NCI-H2196 (cell line): ENCODE results near the gene ZBBX.

Source experiments
- DNase-seq: peaks from one replicate; lab custom pipeline; 2025; ENCODE audit not compliant: unreplicated experiment; lab: John Stamatoyannopoulos, UW

Gene ZBBX

GRCh38 chr3:167306319-167306718, 73.8 kb downstream of the ZBBX start:
- no peak for DNase-seq

- no peak for DNase-seq
Observed at GRCh38 chr3:167305340-167305890, 74.7 kb downstream of the ZBBX start.

DNA sequence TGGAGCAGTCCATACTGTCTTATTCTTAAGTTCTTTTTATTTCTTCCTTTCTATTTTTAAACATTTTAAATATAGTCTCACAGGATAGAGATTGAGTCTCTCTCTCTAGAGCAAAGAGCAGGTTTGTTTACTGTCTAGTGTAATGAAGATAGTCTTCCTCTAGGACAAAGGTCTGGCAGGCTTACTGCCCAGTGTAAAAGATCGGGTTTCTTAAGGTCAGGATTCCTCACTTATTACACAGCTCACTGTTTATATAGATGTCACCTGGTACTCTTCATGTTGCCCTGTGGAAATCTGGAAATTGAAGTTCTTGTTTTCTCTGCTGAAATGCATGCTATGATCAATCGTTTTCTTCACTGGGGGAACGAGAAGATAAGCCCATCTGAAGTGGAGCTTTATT, 76.0 kb downstream of the ZBBX start:
- peak; percentile 16 for DNase-seq

- DNase-seq = no peak
Observed at GRCh38 chr3:167302678-167303077, 77.4 kb downstream of the ZBBX start.

- DNase-seq = no peak
Observed at GRCh38 chr3:167300207-167300606, 79.9 kb downstream of the ZBBX start.

- no peak for DNase-seq
Observed at GRCh38 chr3:167289435-167289834, 90.7 kb downstream of the ZBBX start.

DNA sequence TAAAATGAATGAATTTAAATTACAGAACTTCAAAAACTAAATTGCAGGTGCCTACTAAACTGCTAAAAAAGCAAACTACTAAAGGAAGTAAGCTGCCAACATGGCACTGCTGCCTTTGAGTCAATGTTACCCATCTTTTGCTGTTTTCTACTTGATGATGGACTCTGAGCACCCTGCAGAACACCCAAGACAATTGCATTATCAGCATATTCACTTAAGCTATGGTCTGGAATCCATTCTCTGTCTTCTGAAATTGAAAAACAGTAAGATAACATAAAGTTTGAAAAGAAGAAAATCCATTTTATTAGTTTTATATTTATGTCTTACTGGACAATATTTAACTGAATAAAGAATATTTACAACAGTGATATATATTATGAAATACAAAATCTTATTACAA, 91.4 kb downstream of the ZBBX start:
- no peak for DNase-seq

- DNase-seq = no peak
Observed at GRCh38 chr3:167287308-167287707, 92.8 kb downstream of the ZBBX start.

DNA sequence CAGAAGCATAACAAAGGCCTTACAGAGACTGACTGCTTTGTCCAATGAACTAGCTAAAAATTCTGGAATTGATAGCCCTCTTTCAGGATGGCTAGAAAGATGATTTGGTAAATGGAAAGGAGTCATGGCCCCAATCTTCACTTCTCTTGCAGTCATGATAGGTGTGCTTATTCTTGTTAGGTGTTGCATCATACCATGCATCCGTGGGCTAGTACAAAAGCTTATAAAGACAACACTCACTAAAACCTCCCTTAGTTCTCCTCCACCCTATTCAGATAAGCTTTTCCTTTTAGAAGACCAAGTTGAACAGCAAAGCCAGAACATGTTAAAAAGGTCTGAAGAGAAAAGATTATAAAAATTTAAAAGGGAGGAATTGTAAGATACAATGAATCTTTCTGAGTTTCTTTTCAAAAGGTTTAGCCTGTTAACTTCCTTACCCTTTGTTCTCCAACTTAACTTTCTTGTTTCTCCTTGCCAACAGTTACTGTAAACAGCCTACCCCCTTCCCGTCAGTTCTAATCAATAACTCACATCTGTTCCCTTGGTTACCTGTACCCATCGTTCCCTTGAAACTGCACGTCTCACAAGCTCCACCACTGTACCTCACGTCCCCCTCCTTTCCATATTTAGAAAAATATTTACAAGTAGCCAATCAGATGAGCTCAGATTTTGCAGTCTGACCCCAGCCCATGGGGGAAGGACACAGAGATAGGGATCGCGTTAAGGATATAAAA, 105.8 kb downstream of the ZBBX start:
- no peak for DNase-seq

DNA sequence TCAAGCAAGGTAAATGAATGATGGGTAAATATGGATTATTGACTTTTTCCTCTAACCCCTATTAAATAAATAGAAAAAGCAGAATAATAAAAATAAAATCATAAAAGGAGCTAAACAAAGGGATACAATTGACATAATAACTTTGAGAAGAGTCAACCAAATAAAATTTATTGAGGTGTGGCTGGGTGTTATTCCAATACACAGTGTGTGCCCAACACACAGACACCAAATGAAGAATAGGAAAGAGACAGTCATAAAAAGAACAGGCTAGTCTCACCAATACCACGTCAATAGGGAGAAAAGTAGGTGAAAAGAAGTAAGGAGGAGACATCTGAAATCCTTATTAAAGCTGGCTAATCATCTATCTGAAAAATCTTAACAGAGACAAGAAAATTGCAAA, 127.1 kb downstream of the ZBBX start:
- no peak for DNase-seq

GRCh38 chr3:167251678-167252077, 128.4 kb downstream of the ZBBX start:
- no peak for DNase-seq

DNA sequence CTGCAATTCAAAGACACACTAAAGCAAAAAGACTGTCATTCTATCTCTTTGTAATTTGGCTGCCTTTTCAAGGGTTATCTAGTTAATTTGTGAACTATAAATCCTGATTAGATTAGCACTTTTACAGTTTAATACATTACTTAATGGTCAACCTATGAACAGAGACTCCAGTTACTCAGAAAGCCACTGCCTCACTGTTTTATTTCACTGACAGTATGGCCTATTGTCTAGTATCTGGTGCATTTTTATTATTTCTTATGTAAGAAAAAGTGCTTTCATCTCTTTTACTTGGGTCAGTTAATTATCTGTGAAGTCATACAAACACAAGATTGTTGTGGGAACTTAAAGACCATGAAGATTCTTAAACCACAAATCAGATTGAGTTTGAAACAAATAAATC, 133.8 kb downstream of the ZBBX start:
- DNase-seq = no peak

GRCh38 chr3:167241048-167241845, 138.8 kb downstream of the ZBBX start:
- no peak for DNase-seq

DNA sequence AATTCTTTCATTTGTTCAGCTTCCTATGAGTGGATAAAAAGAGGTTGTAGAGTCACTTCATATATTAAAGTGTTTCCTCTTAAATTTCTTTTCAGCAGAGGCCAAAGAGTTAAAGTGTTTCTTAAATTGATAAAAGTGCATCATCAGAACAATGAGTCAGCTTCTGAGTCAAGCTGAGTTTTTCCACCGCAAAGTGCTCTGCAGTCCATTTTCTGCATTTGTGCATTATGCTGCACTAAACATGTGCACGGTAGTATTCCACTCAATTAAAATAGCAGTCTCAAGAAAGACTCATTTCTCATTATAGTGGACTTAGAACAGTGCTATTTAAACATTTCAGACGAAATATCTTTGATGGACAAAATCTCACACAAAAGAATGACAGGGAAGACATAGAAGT, 152.0 kb downstream of the ZBBX start:
- DNase-seq = no peak

DNA sequence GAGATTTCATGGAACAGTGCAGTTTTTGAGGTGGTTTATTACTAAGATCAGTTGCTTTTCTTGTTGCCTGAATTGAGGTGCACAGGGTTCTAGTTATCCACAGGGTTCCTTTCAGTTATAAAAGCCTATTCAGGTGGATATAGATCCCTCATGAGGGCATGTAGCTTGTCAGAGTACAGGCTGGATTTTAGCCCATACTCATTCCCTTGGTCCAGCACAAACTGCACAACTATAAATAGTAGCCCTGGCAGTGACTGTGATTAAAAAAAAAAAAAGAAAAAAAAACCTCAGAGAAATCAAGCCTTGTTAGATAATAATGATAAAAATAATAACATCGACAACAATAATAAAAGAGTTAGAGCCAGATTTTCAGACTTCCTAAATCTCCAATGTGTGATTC, 154.3 kb downstream of the ZBBX start:
- no peak for DNase-seq

DNA sequence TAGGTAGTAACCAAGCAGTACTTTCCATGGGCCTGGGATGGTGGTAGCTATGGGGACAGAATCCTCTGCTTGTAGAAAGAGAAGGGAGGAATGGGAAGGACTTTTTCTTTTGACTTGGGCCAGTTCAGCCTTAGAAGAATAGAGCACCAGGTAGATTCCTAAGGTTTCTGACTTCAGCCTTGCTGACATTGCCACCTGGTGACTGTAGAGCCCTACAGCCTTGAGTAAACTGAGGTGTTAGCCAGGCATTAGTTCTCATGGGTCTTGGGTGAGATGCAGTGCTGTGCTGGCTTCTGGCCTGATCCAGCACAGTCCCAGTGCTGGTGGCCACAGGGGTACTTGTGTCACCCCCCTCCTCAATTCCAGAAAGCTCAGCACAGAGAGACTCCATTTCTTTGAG, 171.1 kb downstream of the ZBBX start:
- no peak for DNase-seq

- DNase-seq = no peak
Observed at GRCh38 chr3:167203062-167203461, 177.0 kb downstream of the ZBBX start.

- DNase-seq = no peak
Observed at GRCh38 chr3:167198949-167199600, 181.0 kb downstream of the ZBBX start.
